SU-DHL-6 (cell line): ENCODE results near the gene CCDC9B.

Experiments
- H2AFZ ChIP-seq: fragments of 200-600 bp; sonication (generic); 2 replicates; pipeline ENCODE4 v1.6.1; 2014; ENCODE audit warnings: low read depth, mild to moderate bottlenecking, moderate library complexity, mixed read lengths, antibody characterized with exemption, low read length; ENCODE audit not compliant: severe bottlenecking
- H3F3A ChIP-seq: fragments of 200-600 bp; shearing (Covaris generic); 2 replicates; pipeline ENCODE4 v1.6.0; 2016; ENCODE audit warnings: antibody characterized with exemption, mild to moderate bottlenecking; ENCODE audit not compliant: insufficient read depth
- H3K27ac ChIP-seq: fragments of 200-600 bp; sonication (generic); 2 replicates; pipeline ENCODE4 v1.5.1; 2016; ENCODE audit warnings: low read depth, mild to moderate bottlenecking, low read length, moderate library complexity, mixed read lengths
- H3K27me3 ChIP-seq: fragments of 200-600 bp; sonication (generic), shearing (Covaris generic); 2 replicates; pipeline ENCODE4 v1.6.0; 2014; ENCODE audit warnings: mild to moderate bottlenecking, low read length
- H3K36me3 ChIP-seq: fragments of 200-600 bp; sonication (generic); 2 replicates; pipeline ENCODE4 v1.6.1; 2014; ENCODE audit warnings: mild to moderate bottlenecking, low read length, mixed read lengths
- H3K4me2 ChIP-seq: fragments of 300-600, 200-600 bp; shearing (Covaris generic), sonication (generic); 2 replicates; pipeline ENCODE4 v1.6.0; 2014; ENCODE audit warnings: low read length, low read depth, mild to moderate bottlenecking; ENCODE audit not compliant: poor library complexity, severe bottlenecking
- H3K4me3 ChIP-seq: fragments of 200-600 bp; sonication (generic); 2 replicates; pipeline ENCODE4 v1.5.1; 2014; ENCODE audit warnings: antibody characterized with exemption, low read length, mild to moderate bottlenecking, mixed read lengths; ENCODE audit not compliant: insufficient read depth, poor library complexity, severe bottlenecking
- H3K79me2 ChIP-seq: fragments of 200-600 bp; sonication (generic); 2 replicates; pipeline ENCODE4 v1.6.1; 2014; ENCODE audit warnings: mild to moderate bottlenecking, low read length, moderate library complexity; ENCODE audit not compliant: insufficient read depth
- H3K9ac ChIP-seq: fragments of 200-600 bp; sonication (generic); 2 replicates; pipeline ENCODE4 v1.7.0; 2014; ENCODE audit warnings: mild to moderate bottlenecking, low read length
- H3K9me2 ChIP-seq: fragments of 200-600 bp; sonication (generic); replicated peaks from 2 replicates; pipeline ENCODE4 v1.6.1; 2014; ENCODE audit warnings: low read length; ENCODE audit not compliant: insufficient read depth
- H3K9me3 ChIP-seq: fragments of 200-600 bp; sonication (generic); 2 replicates; pipeline ENCODE4 v1.6.1; 2014; ENCODE audit warnings: low read length, mixed read lengths; ENCODE audit not compliant: insufficient read depth
- H4K20me1 ChIP-seq: fragments of 200-600 bp; sonication (generic); 2 replicates; pipeline ENCODE4 v1.6.1; 2014; ENCODE audit warnings: low read depth, mild to moderate bottlenecking, antibody characterized with exemption, low read length, moderate library complexity, mixed read lengths
- CTCF ChIP-seq: fragments of 200-600 bp; sonication (generic); IDR thresholded peaks from one replicate; pipeline ENCODE4 v1.5.1; 2017; ENCODE audit warnings: antibody characterized with exemption, mild to moderate bottlenecking, low read length, moderate library complexity; ENCODE audit not compliant: insufficient read depth, poor library complexity, severe bottlenecking
- EZH2phosphoT487 ChIP-seq: fragments of 200-600 bp; sonication (generic), shearing (Covaris generic); conservative IDR thresholded peaks from 2 replicates; pipeline ENCODE4 v1.6.1; 2018; ENCODE audit warnings: mild to moderate bottlenecking, antibody characterized with exemption, low read length, moderate library complexity, mixed read lengths

Gene CCDC9B

GRCh38 chr15:40380636-40381035, 39.9 kb upstream of the CCDC9B start:
- no peak overlapping the region for H2AFZ ChIP-seq
- no peak overlapping the region for H3K27ac ChIP-seq
- no peaks in the 10 kb centered on the region for H4K20me1 ChIP-seq
- no peak overlapping the region for H3K9ac ChIP-seq
- TF ChIP-seq CTCF (no peak), EZH2phosphoT487 (no peak)
- H3K9me2 ChIP-seq = no peaks in the 10 kb centered on the region
- H3K79me2 ChIP-seq = peaks cover 27% of the 10 kb centered on the region
- H3K4me2 ChIP-seq = no peak overlapping the region
- peaks cover 4% of the 10 kb centered on the region; the same call in 1 of the 2 replicates for H3K36me3 ChIP-seq
- no peaks in the 10 kb centered on the region for H3K9me3 ChIP-seq
- H3K4me3 ChIP-seq = no peak overlapping the region
- H3K27me3 ChIP-seq = no peaks in the 10 kb centered on the region
- H3F3A ChIP-seq = no peaks in the 10 kb centered on the region

GRCh38 chr15:40379853-40380252, 39.1 kb upstream of the CCDC9B start:
- Histone ChIP-seq H4K20me1 (no peaks in the 10 kb centered on the region), H3K27ac (no peak overlapping the region), H3K4me2 (no peak overlapping the region), H2AFZ (no peak overlapping the region), H3K27me3 (no peaks in the 10 kb centered on the region), H3K9me2 (no peaks in the 10 kb centered on the region), H3K9ac (no peak overlapping the region), H3K79me2 (peaks cover 21% of the 10 kb centered on the region), H3K9me3 (no peaks in the 10 kb centered on the region), H3F3A (no peaks in the 10 kb centered on the region), H3K4me3 (no peak overlapping the region), H3K36me3 (peaks cover 4% of the 10 kb centered on the region; the same call in 1 of the 2 replicates)
- TF ChIP-seq CTCF = no peak
- no peak for TF ChIP-seq EZH2phosphoT487

GRCh38 chr15:40379374-40379773, 38.6 kb upstream of the CCDC9B start:
- Histone ChIP-seq H3K27me3 (no peaks in the 10 kb centered on the region), H3K9ac (no peak overlapping the region), H3K9me2 (no peaks in the 10 kb centered on the region), H3K27ac (no peak overlapping the region), H3K79me2 (peaks cover 16% of the 10 kb centered on the region), H3F3A (no peaks in the 10 kb centered on the region), H3K4me2 (no peak overlapping the region), H3K36me3 (no peaks in the 10 kb centered on the region), H4K20me1 (no peaks in the 10 kb centered on the region), H3K4me3 (no peak overlapping the region), H3K9me3 (no peaks in the 10 kb centered on the region), H2AFZ (no peak overlapping the region)
- TF ChIP-seq CTCF (no peak), EZH2phosphoT487 (no peak)

GRCh38 chr15:40377606-40378005, 36.9 kb upstream of the CCDC9B start:
- Histone ChIP-seq H3K27ac (no peak overlapping the region), H4K20me1 (no peaks in the 10 kb centered on the region), H3K79me2 (no peaks in the 10 kb centered on the region), H3F3A (no peaks in the 10 kb centered on the region), H2AFZ (no peak overlapping the region), H3K4me2 (no peak overlapping the region), H3K9me3 (no peaks in the 10 kb centered on the region), H3K9ac (no peak overlapping the region), H3K4me3 (no peak overlapping the region), H3K36me3 (no peaks in the 10 kb centered on the region), H3K9me2 (no peaks in the 10 kb centered on the region), H3K27me3 (no peaks in the 10 kb centered on the region)
- TF ChIP-seq CTCF (no peak), EZH2phosphoT487 (no peak)
